Thoracic aorta (tissue), 2 donors: ENCODE results near the gene FSD1L. TPM values are rescaled to one million over a fixed set of nuclear protein-coding genes. Genes with fewer than 3 reads are reported as not detected.

Experiments used
- ATAC-seq: fragments of 150-250 bp; one replicate; pipeline ENCODE4 v1.8.0; 2017; ENCODE audit warnings: low read depth; ENCODE audit not compliant: insufficient number of reproducible peaks, low FRiP score
- DNase-seq: peaks from one replicate; pipeline ENCODE4 v3.0.0-alpha.2; 2020; ENCODE audit warnings: low spot score
- H3K27ac ChIP-seq, 2 donors: fragments of 200-600 bp; sonication (generic); 1 replicate in 1 of 2; 2 replicates in 1 of 2; pipeline ENCODE4 v1.5.1; 2016; ENCODE audit warnings: mild to moderate bottlenecking in 2 of 2, moderate library complexity in 2 of 2
- H3K27me3 ChIP-seq: fragments of 200-600 bp; sonication (generic); replicated peaks from 2 replicates; pipeline ENCODE4 v1.6.0; 2016; ENCODE audit warnings: mild to moderate bottlenecking; ENCODE audit not compliant: insufficient read depth
- H3K36me3 ChIP-seq: fragments of 200-600 bp; sonication (generic); one replicate; pipeline ENCODE4 v1.5.1; 2016
- H3K4me1 ChIP-seq, 2 donors: fragments of 200-600 bp; sonication (generic); 1 replicate in 1 of 2; 2 replicates in 1 of 2; pipeline versions ENCODE4 v1.5.1 to v1.6.0; 2016; ENCODE audit warnings: low read depth in 2 of 2, mild to moderate bottlenecking in 1 of 2; ENCODE audit not compliant: control insufficient read depth in 1 of 2
- H3K4me3 ChIP-seq: fragments of 200-600 bp; sonication (generic); 2 replicates; pipeline ENCODE4 v1.5.1; 2016; ENCODE audit warnings: mild to moderate bottlenecking
- H3K9me3 ChIP-seq: fragments of 200-600 bp; sonication (generic); 2 replicates; pipeline ENCODE4 v1.5.1; 2016
- total RNA-seq, 2 donors: library from RNA; depleted of rRNA; stranded (reverse); fragments of >200 nt; gene quantifications; one replicate each; pipeline versions ENCODE4 v1.1.0 to v1.2.3, GENCODE V29; 2016
- TF ChIP-seq, protein P1 (sequence below): fragments of 200-600 bp; sonication (generic); IDR thresholded peaks from one replicate; pipeline ENCODE4 v1.5.1; 2019; ENCODE audit warnings: antibody characterized with exemption

The FSD1L gene
- total RNA-seq, 2 donors from 2014 or later = 3.5 to 5.1 TPM

DNA sequence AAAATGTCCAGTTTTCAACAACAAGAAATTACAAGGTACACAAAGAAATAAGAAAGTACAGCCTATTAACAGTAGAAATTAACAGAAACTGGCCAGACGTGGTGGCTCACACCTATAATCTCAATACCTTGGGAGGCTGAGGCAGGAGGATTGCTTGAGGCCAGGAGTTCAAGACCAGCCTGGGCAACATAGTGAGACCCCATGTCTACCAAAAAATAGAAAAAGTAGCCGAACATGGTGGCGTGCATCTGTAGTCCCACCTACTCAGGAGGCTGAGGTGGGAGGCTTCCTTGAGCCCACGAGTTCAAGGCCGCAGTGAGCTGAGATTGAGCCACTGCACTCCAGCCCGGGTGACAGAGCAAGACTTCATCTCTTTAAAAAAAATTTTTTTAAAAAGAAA is 41.5 kb upstream of the FSD1L start:
- Histone ChIP-seq H3K9me3 (no peaks in the 10 kb centered on the region), H3K4me3 (no peak overlapping the region), H3K4me1 (no peaks in the 10 kb centered on the region), H3K27ac (no peak overlapping the region), H3K27me3 (no peaks in the 10 kb centered on the region), H3K36me3 (no peaks in the 10 kb centered on the region)
- ATAC-seq = no peak
- DNase-seq = no peak
- TF ChIP-seq, protein P1, sequence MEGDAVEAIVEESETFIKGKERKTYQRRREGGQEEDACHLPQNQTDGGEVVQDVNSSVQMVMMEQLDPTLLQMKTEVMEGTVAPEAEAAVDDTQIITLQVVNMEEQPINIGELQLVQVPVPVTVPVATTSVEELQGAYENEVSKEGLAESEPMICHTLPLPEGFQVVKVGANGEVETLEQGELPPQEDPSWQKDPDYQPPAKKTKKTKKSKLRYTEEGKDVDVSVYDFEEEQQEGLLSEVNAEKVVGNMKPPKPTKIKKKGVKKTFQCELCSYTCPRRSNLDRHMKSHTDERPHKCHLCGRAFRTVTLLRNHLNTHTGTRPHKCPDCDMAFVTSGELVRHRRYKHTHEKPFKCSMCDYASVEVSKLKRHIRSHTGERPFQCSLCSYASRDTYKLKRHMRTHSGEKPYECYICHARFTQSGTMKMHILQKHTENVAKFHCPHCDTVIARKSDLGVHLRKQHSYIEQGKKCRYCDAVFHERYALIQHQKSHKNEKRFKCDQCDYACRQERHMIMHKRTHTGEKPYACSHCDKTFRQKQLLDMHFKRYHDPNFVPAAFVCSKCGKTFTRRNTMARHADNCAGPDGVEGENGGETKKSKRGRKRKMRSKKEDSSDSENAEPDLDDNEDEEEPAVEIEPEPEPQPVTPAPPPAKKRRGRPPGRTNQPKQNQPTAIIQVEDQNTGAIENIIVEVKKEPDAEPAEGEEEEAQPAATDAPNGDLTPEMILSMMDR = no peak

DNA sequence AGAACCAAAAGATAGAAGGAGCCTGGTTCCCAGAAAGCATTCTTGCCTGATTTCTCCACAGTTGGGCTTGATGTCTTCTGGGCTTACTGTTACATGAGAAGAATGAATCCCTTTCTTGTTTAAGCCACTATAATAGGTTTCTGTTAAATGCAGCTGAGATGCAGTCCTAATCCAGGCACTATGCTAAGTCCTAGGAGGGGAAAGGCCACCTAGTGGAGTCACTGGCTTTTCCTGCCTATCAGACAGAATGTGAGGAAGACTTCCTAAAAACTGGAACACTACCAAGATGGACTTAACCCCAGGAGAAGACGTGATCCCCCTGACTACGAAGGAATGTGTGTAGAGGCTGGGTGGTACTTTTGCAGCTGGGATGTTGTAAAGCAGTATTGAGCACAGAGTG is 34.3 kb upstream of the FSD1L start:
- DNase-seq (no peak), ATAC-seq (no peak)
- H3K27ac ChIP-seq = no peak overlapping the region
- no peaks in the 10 kb centered on the region for H3K9me3 ChIP-seq
- TF ChIP-seq, protein P1 = no peak
- no peak overlapping the region for H3K4me3 ChIP-seq
- H3K4me1 ChIP-seq = no peaks in the 10 kb centered on the region
- H3K27me3 ChIP-seq = no peaks in the 10 kb centered on the region
- H3K36me3 ChIP-seq = no peaks in the 10 kb centered on the region

DNA sequence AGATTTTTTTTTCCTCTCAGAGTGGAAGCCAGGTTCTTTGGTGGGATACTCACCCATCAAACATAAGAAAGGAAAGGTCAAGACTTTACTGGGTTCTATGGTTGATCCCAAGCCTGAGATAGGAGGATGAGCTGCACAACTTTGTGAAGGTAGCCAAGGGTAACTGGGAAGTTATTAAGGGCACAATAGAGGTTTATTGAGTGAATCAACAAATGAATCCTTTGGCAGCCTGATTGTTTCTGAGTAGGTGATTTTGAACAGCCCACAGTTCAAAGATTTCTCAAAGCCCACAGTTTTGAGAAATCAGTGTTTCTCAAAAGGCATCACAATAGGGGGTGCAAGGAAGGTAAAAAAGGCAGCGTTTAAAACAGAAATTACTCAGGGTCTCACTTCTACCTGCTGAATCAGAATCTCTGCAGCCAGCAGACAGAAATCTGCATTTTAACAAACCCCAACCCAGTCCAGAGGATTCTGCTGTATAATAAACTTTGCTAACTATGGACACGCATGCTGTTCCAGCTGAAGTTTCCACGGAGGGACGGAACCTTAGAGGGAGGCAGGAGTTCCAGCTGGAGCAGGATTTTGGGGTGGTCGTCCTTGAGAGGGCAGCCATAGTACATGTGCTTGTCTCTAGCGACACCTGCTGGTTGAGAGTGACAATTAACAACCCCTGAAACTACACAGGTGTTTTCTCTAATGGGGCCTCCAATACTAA is 32.7 kb upstream of the FSD1L start:
- no peaks in the 10 kb centered on the region for H3K4me1 ChIP-seq
- no peaks in the 10 kb centered on the region for H3K36me3 ChIP-seq
- TF ChIP-seq, protein P1 = peak; percentile 81
- H3K4me3 ChIP-seq = no peak overlapping the region
- no peaks in the 10 kb centered on the region for H3K27me3 ChIP-seq
- ATAC-seq (no peak), DNase-seq (no peak)
- no peaks in the 10 kb centered on the region for H3K9me3 ChIP-seq
- H3K27ac ChIP-seq = no peak overlapping the region

DNA sequence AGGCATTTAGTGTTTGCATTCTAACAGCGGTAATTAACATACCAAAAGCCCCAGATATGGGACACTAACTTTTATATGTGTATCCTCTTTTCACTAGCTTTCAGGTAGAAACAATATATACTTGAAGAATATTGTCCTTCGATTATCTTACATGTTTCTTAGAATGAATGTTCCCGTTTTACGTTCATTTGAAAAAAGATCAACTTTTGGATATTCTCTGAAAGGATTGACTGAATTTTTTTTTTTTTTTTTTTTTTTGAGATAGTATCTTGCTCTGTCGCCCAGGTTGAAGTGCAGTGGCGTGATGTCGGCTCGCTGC is 32.2 kb upstream of the FSD1L start:
- TF ChIP-seq, protein P1 = no peak
- ATAC-seq = no peak
- no peak for DNase-seq
- Histone ChIP-seq H3K4me3 (no peak overlapping the region), H3K4me1 (no peaks in the 10 kb centered on the region), H3K36me3 (no peaks in the 10 kb centered on the region), H3K27me3 (no peaks in the 10 kb centered on the region), H3K9me3 (no peaks in the 10 kb centered on the region), H3K27ac (no peak overlapping the region)

DNA sequence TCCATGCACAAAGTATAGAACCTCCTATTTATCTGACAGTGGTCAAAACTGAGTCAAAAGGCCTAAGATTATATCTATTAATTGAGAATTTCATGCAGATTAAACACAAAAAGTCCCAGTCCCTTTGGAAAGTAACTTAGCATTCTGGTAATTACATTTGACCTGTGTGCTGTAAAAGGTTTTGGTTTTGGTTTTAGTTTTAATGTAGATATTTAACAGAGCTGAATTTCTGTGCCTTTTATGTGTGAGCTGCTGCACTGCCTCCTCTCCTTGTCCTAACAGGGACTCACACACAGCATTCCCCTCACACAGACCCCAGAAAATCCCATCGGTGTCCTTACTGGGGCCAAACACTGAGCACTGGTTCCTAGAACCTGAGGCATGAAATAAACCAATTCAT is 31.0 kb upstream of the FSD1L start:
- ATAC-seq = no peak
- Histone ChIP-seq H3K4me1 (no peaks in the 10 kb centered on the region), H3K9me3 (no peaks in the 10 kb centered on the region), H3K27ac (no peak overlapping the region), H3K36me3 (no peaks in the 10 kb centered on the region), H3K4me3 (no peak overlapping the region), H3K27me3 (no peaks in the 10 kb centered on the region)
- DNase-seq = no peak
- TF ChIP-seq, protein P1 = no peak
